Omental fat pad (tissue), 4 donors: ENCODE measurements around the gene TRIM17. TPM values are rescaled to one million over a fixed set of nuclear protein-coding genes. Genes with fewer than 3 reads are reported as not detected.

ENCODE experiments used
- ATAC-seq: fragments of 150-250 bp; one replicate; pipeline ENCODE4 v1.9.1; 2016; ENCODE audit warnings: mild to moderate bottlenecking, moderate library complexity; ENCODE audit not compliant: low FRiP score
- DNase-seq: peaks from one replicate; pipeline ENCODE4 v3.0.0-alpha.2; 2019; ENCODE audit warnings: low spot score
- CTCF ChIP-seq, 3 donors: fragments of 450-650 bp; IDR thresholded peaks; one replicate each; pipeline ENCODE4 v1.5.1; 2016 to 2017; ENCODE audit warnings: antibody characterized with exemption in 3 of 3, mild to moderate bottlenecking in 3 of 3, moderate library complexity in 2 of 3
- total RNA-seq, 4 donors: library from RNA; depleted of rRNA; stranded (reverse); fragments of >200 nt; gene quantifications; one replicate each; pipeline ENCODE4 v1.1.0, GENCODE V29; 2016

The TRIM17 gene
- total RNA-seq, 4 donors from 2014 or later = 0.96 to 3.3 (median 1.7) TPM; not detected in 1

- no peak for ATAC-seq
- TF ChIP-seq CTCF (IDR thresholded peaks at IDR 0.05) = no peak
- DNase-seq = no peak
Observed at GRCh38 chr1:228373004-228373680, 43.5 kb downstream of the TRIM17 start.

- ATAC-seq (peak; percentile 32), DNase-seq (no peak)
- no peak for TF ChIP-seq CTCF (IDR thresholded peaks at IDR 0.05)
Observed at GRCh38 chr1:228372183-228373003, 44.3 kb downstream of the TRIM17 start.

- no peak for TF ChIP-seq CTCF (IDR thresholded peaks at IDR 0.05)
- ATAC-seq = no peak
Observed at GRCh38 chr1:228371741-228372182, 44.9 kb downstream of the TRIM17 start.

GRCh38 chr1:228370941-228371740, 45.5 kb downstream of the TRIM17 start:
- no peak for DNase-seq

More at GRCh38 chr1:228371741-228372182, 44.9 kb downstream of the TRIM17 start:
- DNase-seq = no peak

GRCh38 chr1:228370439-228370940, 46.2 kb downstream of the TRIM17 start:
- ATAC-seq (no peak), DNase-seq (no peak)
- TF ChIP-seq CTCF (IDR thresholded peaks at IDR 0.05) = no peak

More at GRCh38 chr1:228370941-228371740, 45.5 kb downstream of the TRIM17 start:
- ATAC-seq = no peak
- no peak for TF ChIP-seq CTCF (IDR thresholded peaks at IDR 0.05)

GRCh38 chr1:228369608-228370438, 46.8 kb downstream of the TRIM17 start:
- ATAC-seq = no peak
- TF ChIP-seq CTCF (IDR thresholded peaks at IDR 0.05) = no peak
- DNase-seq = no peak
